ENCODE measurements around the gene MAGEB17.

DNA sequence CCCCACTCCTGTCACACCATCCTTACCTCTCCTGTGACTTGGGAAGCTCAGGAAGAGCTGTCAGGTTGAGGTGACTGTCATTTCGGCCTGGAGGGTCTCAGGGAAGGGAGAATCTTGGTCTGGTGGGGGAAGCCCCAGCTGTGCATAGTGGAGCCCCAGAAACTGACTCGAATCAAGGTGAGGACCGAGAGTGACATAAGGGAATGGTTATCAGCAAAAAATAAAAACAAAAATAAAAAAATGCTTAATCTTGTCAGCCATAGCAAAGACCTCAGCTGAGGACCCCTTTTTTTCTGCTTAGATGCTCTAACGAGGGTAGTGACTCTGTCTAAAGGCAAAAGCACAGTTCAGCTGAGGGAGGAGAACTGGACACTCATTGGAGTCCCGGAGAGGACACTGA is at the start of gene MAGEB17:
- TF ChIP-seq, protein P1, sequence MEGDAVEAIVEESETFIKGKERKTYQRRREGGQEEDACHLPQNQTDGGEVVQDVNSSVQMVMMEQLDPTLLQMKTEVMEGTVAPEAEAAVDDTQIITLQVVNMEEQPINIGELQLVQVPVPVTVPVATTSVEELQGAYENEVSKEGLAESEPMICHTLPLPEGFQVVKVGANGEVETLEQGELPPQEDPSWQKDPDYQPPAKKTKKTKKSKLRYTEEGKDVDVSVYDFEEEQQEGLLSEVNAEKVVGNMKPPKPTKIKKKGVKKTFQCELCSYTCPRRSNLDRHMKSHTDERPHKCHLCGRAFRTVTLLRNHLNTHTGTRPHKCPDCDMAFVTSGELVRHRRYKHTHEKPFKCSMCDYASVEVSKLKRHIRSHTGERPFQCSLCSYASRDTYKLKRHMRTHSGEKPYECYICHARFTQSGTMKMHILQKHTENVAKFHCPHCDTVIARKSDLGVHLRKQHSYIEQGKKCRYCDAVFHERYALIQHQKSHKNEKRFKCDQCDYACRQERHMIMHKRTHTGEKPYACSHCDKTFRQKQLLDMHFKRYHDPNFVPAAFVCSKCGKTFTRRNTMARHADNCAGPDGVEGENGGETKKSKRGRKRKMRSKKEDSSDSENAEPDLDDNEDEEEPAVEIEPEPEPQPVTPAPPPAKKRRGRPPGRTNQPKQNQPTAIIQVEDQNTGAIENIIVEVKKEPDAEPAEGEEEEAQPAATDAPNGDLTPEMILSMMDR (IDR thresholded peaks at IDR 0.05; ENCODE audit: low read depth, low read length) = no peak
- TF ChIP-seq, protein P2, sequence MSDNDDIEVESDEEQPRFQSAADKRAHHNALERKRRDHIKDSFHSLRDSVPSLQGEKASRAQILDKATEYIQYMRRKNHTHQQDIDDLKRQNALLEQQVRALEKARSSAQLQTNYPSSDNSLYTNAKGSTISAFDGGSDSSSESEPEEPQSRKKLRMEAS (IDR thresholded peaks at IDR 0.05; ENCODE audit: low read depth, low read length) = no peak
- TF ChIP-seq POLR2A (IDR thresholded peaks at IDR 0.05; ENCODE audit: extremely low read depth, insufficient read length) = no peak

All from NB4 (cell line).